ENCODE results near the gene CLMN.

Gene CLMN

GRCh38 chr14:95301527-95302187 lies 18.1 kb downstream of the CLMN start:
- WGBS, 2 experiments (ENCODE audit: insufficient coverage in 2 of 2): 96 to 97% methylated on average over 4 of the region's 6 CpGs
- H3K27ac ChIP-seq (ENCODE audit: low read depth, low read length, severe bottlenecking): no peak overlapping the region
- H3K36me3 ChIP-seq (ENCODE audit: control insufficient read depth, insufficient read depth, low read length): no peaks in the 10 kb centered on the region
- H3K4me3 ChIP-seq (ENCODE audit: extremely low read depth, insufficient read depth, low read length, poor library complexity, severe bottlenecking): no peak overlapping the region
- H3K4me1 ChIP-seq (ENCODE audit: control insufficient read depth, insufficient read depth, low read length, poor library complexity, severe bottlenecking): no peaks in the 10 kb centered on the region
- no peaks in the 10 kb centered on the region for H3K9me3 ChIP-seq (ENCODE audit: control insufficient read depth, low read length)

- Histone ChIP-seq H3K27ac (ENCODE audit: low read depth, low read length, severe bottlenecking) (no peak overlapping the region), H3K36me3 (ENCODE audit: control insufficient read depth, insufficient read depth, low read length) (no peaks in the 10 kb centered on the region), H3K4me3 (ENCODE audit: extremely low read depth, insufficient read depth, low read length, poor library complexity, severe bottlenecking) (no peak overlapping the region), H3K9me3 (ENCODE audit: control insufficient read depth, low read length) (no peaks in the 10 kb centered on the region), H3K4me1 (ENCODE audit: control insufficient read depth, insufficient read depth, low read length, poor library complexity, severe bottlenecking) (no peaks in the 10 kb centered on the region)
- 92 to 100% methylated on average over 2 to 8 of the region's 8 CpGs for WGBS, 2 experiments (ENCODE audit: insufficient coverage in 2 of 2)
Measured at GRCh38 chr14:95300697-95301526, 18.8 kb downstream of the CLMN start.

GRCh38 chr14:95300002-95300696 lies 19.6 kb downstream of the CLMN start:
- H3K4me1 ChIP-seq (ENCODE audit: control insufficient read depth, insufficient read depth, low read length, poor library complexity, severe bottlenecking): no peaks in the 10 kb centered on the region
- H3K27ac ChIP-seq (ENCODE audit: low read depth, low read length, severe bottlenecking): no peak overlapping the region
- no peaks in the 10 kb centered on the region for H3K9me3 ChIP-seq (ENCODE audit: control insufficient read depth, low read length)
- H3K4me3 ChIP-seq (ENCODE audit: extremely low read depth, insufficient read depth, low read length, poor library complexity, severe bottlenecking): no peak overlapping the region
- WGBS, 2 experiments (ENCODE audit: insufficient coverage in 2 of 2): 91 to 93% methylated on average over 10 to 12 of the region's 12 CpGs
- no peaks in the 10 kb centered on the region for H3K36me3 ChIP-seq (ENCODE audit: control insufficient read depth, insufficient read depth, low read length)

- Histone ChIP-seq H3K36me3 (ENCODE audit: control insufficient read depth, insufficient read depth, low read length) (no peaks in the 10 kb centered on the region), H3K27ac (ENCODE audit: low read depth, low read length, severe bottlenecking) (no peak overlapping the region), H3K9me3 (ENCODE audit: control insufficient read depth, low read length) (no peaks in the 10 kb centered on the region), H3K4me3 (ENCODE audit: extremely low read depth, insufficient read depth, low read length, poor library complexity, severe bottlenecking) (no peak overlapping the region), H3K4me1 (ENCODE audit: control insufficient read depth, insufficient read depth, low read length, poor library complexity, severe bottlenecking) (no peaks in the 10 kb centered on the region)
- WGBS, 2 experiments (ENCODE audit: insufficient coverage in 2 of 2): 92 to 100% methylated on average over 1 to 5 of the region's 5 CpGs
Measured at GRCh38 chr14:95299271-95299670, 20.4 kb downstream of the CLMN start.

- Histone ChIP-seq H3K36me3 (ENCODE audit: control insufficient read depth, insufficient read depth, low read length) (no peaks in the 10 kb centered on the region), H3K27ac (ENCODE audit: low read depth, low read length, severe bottlenecking) (no peak overlapping the region), H3K9me3 (ENCODE audit: control insufficient read depth, low read length) (no peaks in the 10 kb centered on the region), H3K4me1 (ENCODE audit: control insufficient read depth, insufficient read depth, low read length, poor library complexity, severe bottlenecking) (no peaks in the 10 kb centered on the region), H3K4me3 (ENCODE audit: extremely low read depth, insufficient read depth, low read length, poor library complexity, severe bottlenecking) (no peak overlapping the region)
- WGBS, 2 experiments (ENCODE audit: insufficient coverage in 2 of 2): 86 to 95% methylated on average over 6 to 7 of the region's 8 CpGs
Measured at GRCh38 chr14:95297832-95298231, 21.9 kb downstream of the CLMN start.

- Histone ChIP-seq H3K9me3 (ENCODE audit: control insufficient read depth, low read length) (no peaks in the 10 kb centered on the region), H3K36me3 (ENCODE audit: control insufficient read depth, insufficient read depth, low read length) (no peaks in the 10 kb centered on the region), H3K4me1 (ENCODE audit: control insufficient read depth, insufficient read depth, low read length, poor library complexity, severe bottlenecking) (no peaks in the 10 kb centered on the region), H3K4me3 (ENCODE audit: extremely low read depth, insufficient read depth, low read length, poor library complexity, severe bottlenecking) (no peak overlapping the region), H3K27ac (ENCODE audit: low read depth, low read length, severe bottlenecking) (no peak overlapping the region)
- 94 to 95% methylated on average over 4 of the region's 5 CpGs for WGBS, 2 experiments (ENCODE audit: insufficient coverage in 2 of 2)
Measured at GRCh38 chr14:95296966-95297365, 22.7 kb downstream of the CLMN start.

GRCh38 chr14:95295600-95296376 lies 23.9 kb downstream of the CLMN start:
- Histone ChIP-seq H3K4me1 (ENCODE audit: control insufficient read depth, insufficient read depth, low read length, poor library complexity, severe bottlenecking) (no peaks in the 10 kb centered on the region), H3K27ac (ENCODE audit: low read depth, low read length, severe bottlenecking) (no peak overlapping the region), H3K36me3 (ENCODE audit: control insufficient read depth, insufficient read depth, low read length) (no peaks in the 10 kb centered on the region), H3K9me3 (ENCODE audit: control insufficient read depth, low read length) (no peaks in the 10 kb centered on the region), H3K4me3 (ENCODE audit: extremely low read depth, insufficient read depth, low read length, poor library complexity, severe bottlenecking) (no peak overlapping the region)
- 83 to 91% methylated on average over 4 to 6 of the region's 6 CpGs for WGBS, 2 experiments (ENCODE audit: insufficient coverage in 2 of 2)

- Histone ChIP-seq H3K27ac (ENCODE audit: low read depth, low read length, severe bottlenecking) (no peak overlapping the region), H3K4me3 (ENCODE audit: extremely low read depth, insufficient read depth, low read length, poor library complexity, severe bottlenecking) (no peak overlapping the region), H3K36me3 (ENCODE audit: control insufficient read depth, insufficient read depth, low read length) (no peaks in the 10 kb centered on the region), H3K9me3 (ENCODE audit: control insufficient read depth, low read length) (no peaks in the 10 kb centered on the region), H3K4me1 (ENCODE audit: control insufficient read depth, insufficient read depth, low read length, poor library complexity, severe bottlenecking) (no peaks in the 10 kb centered on the region)
- WGBS, 2 experiments (ENCODE audit: insufficient coverage in 2 of 2): 89 to 95% methylated on average over 8 to 9 of the region's 9 CpGs
Measured at GRCh38 chr14:95294834-95295599, 24.7 kb downstream of the CLMN start.

- H3K27ac ChIP-seq (ENCODE audit: low read depth, low read length, severe bottlenecking): no peak overlapping the region
- no peaks in the 10 kb centered on the region for H3K4me1 ChIP-seq (ENCODE audit: control insufficient read depth, insufficient read depth, low read length, poor library complexity, severe bottlenecking)
- WGBS, 2 experiments (ENCODE audit: insufficient coverage in 2 of 2): 86 to 96% methylated on average over 2 to 6 of the region's 7 CpGs
- H3K36me3 ChIP-seq (ENCODE audit: control insufficient read depth, insufficient read depth, low read length): no peaks in the 10 kb centered on the region
- no peak overlapping the region for H3K4me3 ChIP-seq (ENCODE audit: extremely low read depth, insufficient read depth, low read length, poor library complexity, severe bottlenecking)
- no peaks in the 10 kb centered on the region for H3K9me3 ChIP-seq (ENCODE audit: control insufficient read depth, low read length)
Measured at GRCh38 chr14:95294320-95294719, 25.4 kb downstream of the CLMN start.

- H3K27ac ChIP-seq (ENCODE audit: low read depth, low read length, severe bottlenecking): no peak overlapping the region
- no peaks in the 10 kb centered on the region for H3K36me3 ChIP-seq (ENCODE audit: control insufficient read depth, insufficient read depth, low read length)
- no peak overlapping the region for H3K4me3 ChIP-seq (ENCODE audit: extremely low read depth, insufficient read depth, low read length, poor library complexity, severe bottlenecking)
- H3K9me3 ChIP-seq (ENCODE audit: control insufficient read depth, low read length): no peaks in the 10 kb centered on the region
- 100% methylated on average over 1 of the region's 5 CpGs; no CpG with 5 or more reads in 1 of the 2 experiments for WGBS, 2 experiments (ENCODE audit: insufficient coverage in 2 of 2)
- H3K4me1 ChIP-seq (ENCODE audit: control insufficient read depth, insufficient read depth, low read length, poor library complexity, severe bottlenecking): no peaks in the 10 kb centered on the region
Measured at GRCh38 chr14:95293449-95293848, 26.3 kb downstream of the CLMN start.
